HG03196 (cell line): Measurements from ENCODE around the gene TBX1.

Experiments used
- ATAC-seq: cut with Tn5 transposase; IDR thresholded peaks from one replicate; pipeline ENCODE4 v1.9.1; 2021; ENCODE audit not compliant: unreplicated experiment

TBX1 gene

DNA sequence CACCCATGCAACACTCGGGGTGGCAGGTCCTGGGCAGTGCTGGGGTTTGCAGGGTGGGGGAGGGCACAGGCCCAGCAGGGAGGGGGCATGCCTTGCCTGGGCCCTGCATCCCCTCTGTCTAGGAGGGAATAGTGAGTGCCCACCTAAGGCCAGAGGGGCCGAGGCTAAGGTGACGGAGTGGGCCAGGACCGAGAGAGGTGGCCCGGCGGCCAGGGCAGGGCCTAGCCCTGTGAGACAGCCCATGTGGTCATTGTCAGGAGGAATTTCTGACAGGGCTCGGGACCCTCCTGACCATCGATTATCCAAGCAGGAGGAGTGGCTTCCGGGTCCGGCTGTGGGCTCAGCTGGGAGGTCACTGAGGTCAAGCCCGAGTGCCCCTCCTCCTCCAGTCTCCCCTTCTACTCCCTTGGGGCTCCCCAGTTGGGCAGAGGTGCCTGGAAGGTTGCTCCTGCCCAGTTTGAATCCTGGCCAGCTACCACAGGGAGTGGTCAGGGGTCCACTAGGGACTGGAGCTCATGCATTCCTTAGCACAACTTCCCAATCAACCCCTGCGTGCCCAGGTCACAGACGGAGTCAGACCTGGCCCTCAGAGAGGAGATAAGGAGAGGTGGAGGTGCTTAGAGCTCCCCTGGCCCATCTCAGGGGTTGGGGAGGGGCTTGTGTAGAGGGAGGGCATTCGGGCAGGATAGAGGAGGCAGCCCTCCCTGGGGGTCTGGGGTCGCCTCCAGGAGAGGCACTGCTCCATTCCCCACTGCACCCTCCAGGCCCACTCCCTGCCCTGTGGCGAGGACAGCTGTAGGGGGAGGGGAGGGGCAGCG, 22.5 kb upstream of the TBX1 start:
- ATAC-seq: no peak

DNA sequence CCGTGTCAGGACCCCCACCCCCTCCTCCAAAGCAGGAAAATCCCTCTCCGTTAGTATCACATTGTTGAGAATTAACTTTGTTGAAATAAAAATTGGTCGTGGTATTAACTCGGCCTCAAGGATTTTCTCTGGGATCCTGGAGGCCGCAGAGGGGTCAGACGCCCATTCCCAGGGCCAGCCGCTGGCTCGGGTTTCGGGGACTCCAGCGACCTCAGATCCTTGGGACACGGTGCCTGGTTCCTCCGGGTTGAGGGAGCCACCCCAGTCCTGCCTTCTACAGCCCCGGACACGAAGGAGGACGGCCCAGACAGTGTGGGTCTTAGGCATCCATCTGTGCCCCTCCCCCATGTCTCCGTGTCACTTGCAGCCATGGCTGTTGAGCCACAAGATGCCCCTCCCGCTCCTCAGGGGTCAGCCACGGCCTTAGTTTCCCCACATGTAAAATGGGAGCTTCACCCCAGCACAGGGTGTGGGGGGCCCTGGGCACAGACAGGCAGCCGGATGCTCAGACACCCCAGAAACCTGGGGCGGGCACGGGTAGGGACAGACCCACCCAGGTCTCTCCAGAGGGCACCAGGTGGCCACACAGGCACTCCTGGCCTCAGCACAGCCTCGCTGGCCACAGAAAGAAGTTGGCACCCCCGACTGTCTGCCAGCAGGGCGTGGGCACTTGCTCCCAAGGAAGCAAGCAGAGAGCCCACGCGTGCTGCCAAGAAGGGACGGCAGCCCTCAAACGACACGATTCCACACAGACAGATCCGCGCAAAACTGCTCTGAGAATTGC, 21.7 kb upstream of the TBX1 start:
- ATAC-seq: no peak

DNA sequence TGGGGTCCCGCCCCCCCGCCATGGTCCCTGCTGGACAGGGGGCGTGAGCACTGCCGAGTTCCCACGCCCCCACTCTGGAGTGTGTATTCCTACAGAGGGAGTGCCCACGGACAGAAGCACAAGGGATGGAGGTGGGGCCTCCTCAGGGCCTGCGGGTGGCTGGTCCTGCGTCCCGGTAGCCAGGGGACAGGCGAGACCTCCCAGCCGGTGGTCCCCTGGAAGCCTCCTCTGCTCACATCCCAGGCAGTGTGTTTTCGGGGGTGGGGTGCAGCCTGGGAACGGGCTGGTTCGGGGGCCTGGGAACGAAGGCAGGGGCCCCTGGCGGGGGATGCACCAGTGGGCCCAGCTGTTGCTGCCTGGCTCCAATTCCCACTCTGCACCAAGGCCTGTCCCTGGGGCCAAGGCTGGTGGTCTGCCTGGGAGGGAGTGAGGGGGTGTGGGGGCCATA, 21.1 kb upstream of the TBX1 start:
- no peak for ATAC-seq

DNA sequence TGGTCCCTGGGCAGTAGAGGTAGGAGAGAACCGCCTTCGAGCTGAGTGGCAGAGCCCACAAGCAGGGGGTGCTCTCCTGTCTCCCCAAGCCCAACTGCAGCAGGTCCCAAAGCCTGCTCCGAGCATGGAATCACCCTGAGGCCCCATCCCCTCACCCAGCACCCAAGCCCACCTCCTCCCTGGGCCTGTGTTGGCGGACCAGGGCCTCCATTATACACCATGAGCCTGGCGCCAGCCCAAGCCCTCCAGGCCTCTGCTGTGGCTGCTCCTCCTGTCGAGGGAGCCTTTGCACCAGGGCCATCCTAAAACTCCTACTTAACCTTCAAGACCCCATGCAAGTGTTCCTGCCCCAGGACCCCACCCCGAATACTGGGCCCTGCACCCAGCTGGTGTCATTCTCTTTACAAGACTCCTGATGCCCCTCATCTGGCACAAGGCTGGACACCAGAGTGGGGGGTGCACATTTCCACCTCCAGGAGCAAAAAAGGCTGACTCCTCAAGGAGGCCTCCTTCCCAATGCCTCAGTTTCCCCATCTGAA, 20.6 kb upstream of the TBX1 start:
- no peak for ATAC-seq

DNA sequence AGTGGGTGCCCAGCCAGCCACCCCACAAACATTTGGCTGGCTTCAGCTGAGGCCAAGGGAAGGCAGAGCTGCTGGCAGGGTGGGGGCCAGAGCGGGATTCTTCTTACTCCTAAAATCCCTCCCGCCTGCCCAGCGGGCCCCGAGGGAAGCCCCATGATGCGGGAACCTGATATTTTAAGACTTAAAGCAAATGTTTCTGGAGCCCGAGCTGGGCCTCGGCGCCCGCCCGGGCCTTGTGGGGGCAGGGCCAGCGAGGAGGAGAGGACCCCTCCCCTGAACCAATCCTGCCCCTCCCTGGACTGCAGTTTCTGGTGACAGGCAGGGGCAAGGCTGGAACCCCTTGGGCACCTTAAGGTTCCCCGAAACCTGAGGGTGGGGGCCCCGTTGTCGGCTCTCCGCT, 20.0 kb upstream of the TBX1 start:
- ATAC-seq: no peak

DNA sequence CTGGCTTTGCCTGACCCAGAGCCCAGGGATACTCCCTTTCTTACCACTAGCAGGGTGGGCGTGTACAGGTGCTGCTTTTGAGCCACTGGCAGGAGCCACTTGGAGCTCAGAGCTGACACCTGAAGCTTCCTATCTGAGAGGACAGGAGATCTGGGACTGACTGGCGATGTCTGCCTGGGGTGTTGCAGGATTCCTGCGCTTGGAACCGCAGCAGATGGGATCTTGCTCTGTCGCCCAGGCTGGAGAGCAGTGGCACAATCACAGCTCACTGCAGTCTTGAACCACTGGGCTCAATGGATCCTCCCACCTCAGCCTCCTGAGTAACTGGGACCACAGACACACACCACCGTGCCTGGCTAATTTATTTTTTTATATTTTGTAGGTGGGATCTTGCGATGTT, 19.5 kb upstream of the TBX1 start:
- no peak for ATAC-seq

DNA sequence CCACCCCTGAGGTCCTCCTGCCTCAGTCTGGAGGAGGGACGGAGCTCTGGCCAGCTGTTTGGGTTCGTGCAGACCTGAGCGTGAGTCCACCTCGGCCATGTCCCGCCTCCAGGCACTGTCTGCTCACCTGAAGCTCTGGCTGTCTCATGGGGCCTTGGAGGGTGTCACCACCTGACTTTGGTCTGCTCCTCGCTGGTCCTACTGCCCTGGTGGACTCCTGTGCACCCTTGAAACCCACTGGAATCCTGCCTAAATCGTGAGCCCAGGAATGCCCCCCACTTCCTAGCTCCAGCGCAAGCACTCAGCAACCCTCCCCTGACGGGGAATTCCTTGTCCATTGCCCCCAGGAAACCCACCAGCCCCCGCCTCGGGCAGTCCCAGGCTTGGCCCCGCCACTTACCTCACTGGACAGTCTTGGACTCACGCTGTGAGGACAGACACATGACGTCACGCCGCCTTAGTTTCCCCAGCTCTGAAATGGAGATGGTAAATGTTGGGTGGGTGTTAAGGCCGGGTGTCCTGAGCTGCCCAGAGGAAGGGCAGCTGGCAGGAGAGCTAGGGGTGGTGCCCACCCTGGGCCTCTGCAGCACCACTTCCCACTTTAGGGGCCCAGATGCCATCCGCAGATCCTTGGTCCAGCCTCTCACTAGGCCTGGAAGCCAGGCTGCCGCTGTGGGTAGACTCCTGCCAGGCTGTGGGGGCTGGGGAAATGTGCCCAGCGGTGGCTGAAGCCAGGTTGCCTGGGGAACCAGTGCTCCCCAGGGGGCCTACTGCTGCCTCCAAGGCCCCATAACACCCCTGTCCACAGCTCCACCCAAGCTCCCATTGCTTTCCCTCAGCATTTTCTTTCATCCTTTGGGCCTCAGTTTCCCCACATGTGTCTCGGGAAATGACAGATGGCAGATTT, 18.2 kb upstream of the TBX1 start:
- no peak for ATAC-seq

DNA sequence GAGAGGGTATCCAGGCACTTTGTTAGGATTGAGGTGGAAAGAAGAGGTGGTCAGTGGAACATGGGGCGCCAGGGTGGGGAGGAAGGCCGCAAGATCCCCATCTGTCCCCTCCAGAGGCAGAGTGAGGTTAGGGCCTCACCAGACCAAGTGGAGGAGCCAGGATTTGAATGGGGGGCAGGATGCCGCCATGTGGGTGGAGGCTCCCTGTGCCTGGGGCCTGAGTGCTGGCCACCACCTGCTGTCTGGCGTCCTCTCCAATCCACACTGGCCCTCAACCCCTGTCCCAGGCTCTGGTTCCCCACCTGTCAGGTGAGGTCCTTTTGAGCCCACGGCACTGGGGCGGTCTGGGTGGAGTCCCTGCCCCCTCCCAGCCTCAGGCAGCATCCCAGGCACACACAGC, 17.5 kb upstream of the TBX1 start:
- no peak for ATAC-seq

DNA sequence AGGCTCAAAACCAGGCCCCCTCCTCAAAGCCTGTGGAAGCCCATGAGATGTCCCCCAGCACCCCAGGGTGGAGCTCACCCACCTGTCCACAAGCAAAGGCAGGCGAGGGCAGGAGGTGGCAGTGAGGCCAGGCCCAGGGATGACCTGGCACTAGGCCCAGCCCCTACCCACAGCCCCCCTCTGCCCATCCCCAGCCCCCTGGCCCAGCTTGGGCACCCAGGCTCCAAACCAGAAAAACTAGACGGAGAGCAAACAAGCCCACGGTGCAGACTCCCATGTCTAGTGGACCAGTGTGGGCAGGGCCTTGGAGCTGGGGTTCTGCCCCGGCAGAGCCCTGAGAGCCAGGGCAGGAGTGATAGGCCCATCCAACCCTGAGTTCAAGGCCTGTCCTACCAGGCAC, 16.9 kb upstream of the TBX1 start:
- no peak for ATAC-seq

DNA sequence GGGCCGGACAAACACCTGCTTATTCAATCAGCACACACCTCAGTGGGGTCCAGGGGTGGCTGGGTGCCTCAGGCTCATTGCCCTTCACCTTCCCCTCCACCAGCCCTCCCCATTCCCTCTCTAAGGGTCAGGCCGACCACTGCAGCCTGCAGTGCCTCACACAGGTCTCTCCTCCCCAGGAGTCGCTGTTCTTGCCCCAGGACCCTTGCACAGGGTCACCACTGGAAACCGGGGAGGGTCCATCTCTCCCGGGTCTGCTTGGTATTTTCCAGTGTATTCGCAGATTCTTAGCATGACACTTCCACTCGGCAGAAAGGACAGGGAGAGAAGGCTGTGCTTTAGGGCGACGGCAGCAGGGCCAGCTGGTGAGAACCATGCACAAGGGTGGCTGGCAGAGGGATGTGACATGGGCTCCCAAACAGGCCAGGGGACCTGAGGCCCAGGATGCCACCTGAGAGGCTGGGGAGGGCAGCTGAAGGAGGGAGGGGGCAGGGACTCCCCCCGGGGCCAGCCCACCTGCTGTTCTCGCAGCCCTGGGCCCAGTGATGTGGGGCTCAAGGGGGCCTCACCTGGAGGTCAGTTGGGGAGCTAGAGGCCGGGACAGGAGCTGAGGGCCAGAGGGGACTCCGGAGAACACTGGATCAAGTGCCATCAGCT, 16.1 kb upstream of the TBX1 start:
- no peak for ATAC-seq

DNA sequence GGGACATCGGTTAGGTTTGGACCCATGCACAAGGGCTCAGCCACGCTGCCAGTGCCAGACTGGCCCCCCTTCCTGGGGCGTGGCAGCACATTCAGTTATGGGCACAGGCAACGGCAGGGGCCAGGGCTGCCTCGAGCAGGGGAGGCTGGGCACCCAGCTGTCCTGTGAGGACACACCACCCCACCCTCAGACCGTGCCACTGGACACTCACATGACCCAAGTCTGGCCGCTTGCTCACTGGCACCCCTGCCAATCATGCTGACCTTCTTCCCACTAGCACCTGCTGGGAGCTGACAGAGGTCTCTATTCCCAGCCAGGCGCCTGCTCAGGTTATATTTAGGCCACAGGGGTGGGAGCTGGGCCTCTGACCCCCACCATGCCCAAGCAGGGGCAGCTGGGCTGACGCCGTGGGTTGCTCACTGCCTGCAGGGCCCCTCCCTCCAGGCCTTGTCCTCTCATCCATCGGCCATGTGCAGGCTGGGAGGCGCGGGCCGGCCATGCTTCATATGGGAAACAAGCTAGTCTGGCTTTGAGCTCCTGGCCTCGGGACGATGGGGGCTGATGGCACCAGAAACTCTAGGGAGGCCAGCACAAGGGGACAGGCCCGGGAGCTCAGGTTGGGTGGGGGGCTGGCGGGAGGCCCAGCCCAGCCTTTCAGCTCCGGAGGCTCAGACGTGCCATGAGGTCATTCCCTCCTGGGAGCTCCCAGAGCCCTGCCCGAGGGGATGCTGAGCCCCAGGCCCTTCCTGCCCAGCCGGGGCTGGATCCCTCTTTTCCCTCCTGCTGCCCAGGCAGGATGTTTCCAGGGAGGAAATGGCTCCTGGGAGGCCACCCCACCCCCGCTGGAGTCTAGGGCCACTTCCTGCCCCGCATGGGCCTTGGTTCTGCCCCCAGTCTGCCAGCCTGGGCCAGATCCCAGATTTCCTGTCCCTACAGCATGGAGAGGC, 15.2 kb upstream of the TBX1 start:
- ATAC-seq: no peak

DNA sequence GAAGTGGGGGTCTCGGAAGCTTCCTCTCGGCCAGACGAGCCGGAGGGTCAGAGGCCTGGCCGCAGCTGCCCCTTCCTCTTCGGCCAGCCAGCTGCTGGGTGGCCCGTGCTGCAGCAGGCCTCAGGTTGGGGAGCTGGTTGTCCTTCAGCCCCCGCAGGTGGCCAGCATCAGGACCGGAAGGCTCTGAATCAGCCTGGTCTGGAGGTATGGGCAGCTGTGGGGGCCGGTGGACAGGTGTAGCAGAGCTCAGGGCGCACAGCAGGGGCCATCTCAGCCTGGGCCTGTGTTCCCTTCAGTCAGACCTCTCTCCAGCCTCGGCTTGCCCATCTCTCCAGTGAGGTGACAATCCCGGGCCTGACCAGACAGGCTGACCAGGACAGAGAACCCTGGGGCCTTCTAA, 13.9 kb upstream of the TBX1 start:
- ATAC-seq: no peak

DNA sequence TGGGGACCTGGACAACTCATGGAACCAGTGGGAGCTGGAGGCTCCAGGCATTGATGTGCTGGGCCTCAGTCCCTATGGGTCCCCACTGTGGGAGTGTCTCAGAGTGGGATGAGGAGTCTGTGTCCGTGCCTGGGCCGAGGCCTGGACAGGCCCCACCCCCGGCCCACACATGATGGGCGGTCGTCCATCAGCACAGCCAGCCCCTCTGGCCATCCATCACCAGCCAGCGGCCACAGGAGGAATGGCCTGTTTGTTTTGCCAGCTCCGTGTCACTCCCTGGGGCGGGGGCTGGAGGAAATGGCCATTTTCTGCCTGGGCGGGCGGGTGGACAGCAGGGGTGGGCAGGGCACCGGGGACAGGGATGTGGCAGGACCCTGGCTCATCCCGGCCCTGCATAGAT, 13.0 kb upstream of the TBX1 start:
- ATAC-seq: no peak

DNA sequence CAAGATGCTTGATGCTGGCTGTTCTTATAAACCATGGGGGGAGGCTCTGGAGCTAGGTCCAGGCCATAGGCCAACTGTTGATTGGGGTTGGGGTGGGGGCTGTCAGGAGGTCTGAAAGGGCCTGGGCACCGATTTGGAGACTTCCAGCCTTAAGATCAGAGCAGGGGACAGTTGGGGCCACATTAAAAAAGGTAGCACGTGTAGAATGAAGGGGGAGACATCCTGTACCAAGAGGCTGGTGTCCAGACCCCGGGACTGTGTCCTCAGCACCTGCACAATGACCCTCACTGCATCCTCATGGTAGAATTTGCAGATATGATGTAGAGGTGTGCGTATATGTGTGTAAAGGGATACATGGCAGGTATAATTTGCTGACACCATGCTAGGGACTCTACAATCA, 12.4 kb upstream of the TBX1 start:
- no peak for ATAC-seq

DNA sequence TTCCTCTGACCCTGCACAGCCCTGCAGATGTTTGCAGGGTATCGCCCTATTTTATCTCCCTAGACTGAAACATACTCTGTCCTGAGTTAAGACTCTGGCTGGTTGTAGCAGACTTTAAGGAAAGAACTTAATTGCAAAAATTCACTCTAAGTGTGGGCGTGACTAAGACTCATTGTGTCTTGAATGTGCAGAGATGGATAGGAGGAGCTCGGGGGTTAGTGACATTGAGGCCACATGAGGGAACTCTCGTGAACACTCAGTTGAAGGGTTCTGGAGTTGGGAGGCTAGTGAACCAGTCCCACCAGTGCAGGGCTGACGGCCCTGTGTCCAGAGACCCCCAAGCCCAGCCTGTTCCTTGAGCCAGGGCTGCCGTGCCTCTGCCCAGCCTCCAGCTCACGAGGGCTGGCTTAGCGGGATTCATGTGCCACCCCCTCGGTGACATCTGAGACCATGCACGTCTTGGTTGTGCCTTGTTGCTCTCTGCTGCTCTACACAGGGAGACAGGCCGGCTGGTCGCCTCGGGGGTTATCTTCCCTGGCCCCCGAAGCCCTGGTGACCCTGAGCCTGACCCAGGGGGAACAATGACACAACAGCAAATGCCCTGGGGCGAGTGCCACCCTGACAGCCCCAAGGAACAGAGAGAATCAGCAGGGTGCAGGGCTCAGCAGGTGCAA, 11.4 kb upstream of the TBX1 start:
- ATAC-seq: no peak

DNA sequence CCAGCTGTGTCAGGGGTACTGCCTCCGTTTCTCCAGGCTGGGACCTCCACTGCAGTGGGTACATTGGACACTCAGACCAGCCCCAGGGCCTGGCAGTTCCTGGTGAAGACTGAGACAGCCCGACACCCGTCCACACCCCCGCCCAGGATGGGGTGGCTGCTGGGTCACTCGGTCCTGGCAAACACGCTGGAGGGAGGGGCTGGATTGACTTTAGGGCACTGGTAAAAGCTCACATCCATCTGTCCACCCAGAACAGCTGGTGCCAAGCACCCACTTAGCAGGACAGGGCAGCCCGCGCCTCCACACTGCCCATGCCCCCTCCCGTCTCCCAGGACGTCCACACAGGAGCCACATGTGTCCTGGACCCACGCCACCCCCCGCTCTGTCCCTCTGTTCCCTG, 10.7 kb upstream of the TBX1 start:
- ATAC-seq: no peak

DNA sequence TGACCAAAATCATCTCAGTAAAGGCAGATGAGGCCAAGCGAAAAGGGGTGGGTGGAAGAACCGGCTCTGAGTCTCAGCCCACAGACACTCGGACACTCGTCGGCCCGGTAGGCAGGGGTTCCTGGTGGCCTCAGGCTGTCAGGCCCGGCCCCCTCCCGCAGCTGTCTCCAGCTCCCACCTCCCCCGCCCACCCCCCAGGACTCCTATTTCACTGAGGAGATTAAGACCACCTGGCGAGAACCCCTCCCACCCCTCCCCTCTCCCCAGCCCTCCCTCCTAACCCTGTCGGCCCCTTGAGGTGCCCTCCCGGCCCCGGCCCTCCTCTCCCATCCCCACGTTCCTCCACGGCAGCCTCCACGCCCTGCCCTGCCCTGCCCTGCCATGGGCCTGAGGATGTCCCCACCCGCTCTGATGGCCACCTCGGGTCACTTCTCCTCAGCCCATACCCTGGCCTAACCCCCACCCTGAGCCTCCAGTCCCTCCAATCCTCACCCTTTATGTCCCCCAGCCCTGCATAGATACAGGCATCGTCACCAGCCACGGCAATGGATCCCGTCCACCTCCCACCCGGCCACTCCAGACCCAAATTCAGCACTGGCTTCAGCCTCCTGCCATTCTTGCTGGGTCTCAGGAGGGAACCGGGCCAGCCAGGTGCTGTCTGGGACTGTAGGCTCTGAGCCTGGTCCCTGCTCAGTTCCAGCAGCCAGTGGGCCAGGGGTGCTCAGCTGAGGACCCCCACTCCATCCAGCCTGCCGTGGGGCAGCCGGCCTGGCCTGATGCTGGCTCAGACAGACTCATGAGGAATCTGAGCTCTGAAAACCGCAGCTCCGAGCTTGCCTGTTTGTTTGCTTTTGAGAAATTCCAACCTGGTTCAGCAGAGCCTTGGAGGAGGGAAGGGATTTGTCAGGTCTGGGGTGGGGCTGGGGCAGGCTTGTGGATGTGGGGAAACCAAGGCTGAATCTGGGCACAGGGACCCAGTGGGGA, 9.8 kb upstream of the TBX1 start:
- ATAC-seq: no peak
